ENCODE data around the gene VSTM2B.

DNA sequence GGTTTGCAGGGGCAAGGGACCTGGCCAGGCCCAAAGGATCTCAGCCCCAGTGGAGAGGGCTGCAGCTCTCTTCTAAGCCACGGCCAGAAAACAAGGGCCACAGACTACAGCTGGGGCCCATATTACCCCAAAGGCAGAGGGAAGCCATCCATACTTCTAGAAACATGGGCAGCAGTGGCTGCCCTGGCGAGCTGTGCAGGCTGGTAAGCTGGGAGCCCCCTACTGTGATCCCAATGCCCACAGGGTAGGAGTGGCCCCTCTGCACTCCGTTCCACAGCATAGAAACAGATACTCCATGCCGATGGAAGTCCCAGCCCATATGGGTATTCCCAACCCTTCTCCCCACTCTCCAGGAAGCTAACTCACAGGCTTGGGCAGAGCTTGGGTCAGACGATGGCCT is 25.1 kb downstream of the VSTM2B start:
- TF ChIP-seq, protein P1, sequence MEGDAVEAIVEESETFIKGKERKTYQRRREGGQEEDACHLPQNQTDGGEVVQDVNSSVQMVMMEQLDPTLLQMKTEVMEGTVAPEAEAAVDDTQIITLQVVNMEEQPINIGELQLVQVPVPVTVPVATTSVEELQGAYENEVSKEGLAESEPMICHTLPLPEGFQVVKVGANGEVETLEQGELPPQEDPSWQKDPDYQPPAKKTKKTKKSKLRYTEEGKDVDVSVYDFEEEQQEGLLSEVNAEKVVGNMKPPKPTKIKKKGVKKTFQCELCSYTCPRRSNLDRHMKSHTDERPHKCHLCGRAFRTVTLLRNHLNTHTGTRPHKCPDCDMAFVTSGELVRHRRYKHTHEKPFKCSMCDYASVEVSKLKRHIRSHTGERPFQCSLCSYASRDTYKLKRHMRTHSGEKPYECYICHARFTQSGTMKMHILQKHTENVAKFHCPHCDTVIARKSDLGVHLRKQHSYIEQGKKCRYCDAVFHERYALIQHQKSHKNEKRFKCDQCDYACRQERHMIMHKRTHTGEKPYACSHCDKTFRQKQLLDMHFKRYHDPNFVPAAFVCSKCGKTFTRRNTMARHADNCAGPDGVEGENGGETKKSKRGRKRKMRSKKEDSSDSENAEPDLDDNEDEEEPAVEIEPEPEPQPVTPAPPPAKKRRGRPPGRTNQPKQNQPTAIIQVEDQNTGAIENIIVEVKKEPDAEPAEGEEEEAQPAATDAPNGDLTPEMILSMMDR (IDR thresholded peaks at IDR 0.05), result no peak
- TF ChIP-seq POLR2AphosphoS5 (IDR thresholded peaks at IDR 0.05), result no peak
- TF ChIP-seq POLR2A (IDR thresholded peaks at IDR 0.05), result no peak
- no peak for TF ChIP-seq EP300 (IDR thresholded peaks at IDR 0.05)
